OCI-M2 (cell line): ENCODE measurements around the gene GNGT2.

Source experiments
- DNase-seq: peaks from one replicate; lab custom pipeline; 2025; ENCODE audit not compliant: unreplicated experiment; lab: John Stamatoyannopoulos, UW

The GNGT2 gene

DNA sequence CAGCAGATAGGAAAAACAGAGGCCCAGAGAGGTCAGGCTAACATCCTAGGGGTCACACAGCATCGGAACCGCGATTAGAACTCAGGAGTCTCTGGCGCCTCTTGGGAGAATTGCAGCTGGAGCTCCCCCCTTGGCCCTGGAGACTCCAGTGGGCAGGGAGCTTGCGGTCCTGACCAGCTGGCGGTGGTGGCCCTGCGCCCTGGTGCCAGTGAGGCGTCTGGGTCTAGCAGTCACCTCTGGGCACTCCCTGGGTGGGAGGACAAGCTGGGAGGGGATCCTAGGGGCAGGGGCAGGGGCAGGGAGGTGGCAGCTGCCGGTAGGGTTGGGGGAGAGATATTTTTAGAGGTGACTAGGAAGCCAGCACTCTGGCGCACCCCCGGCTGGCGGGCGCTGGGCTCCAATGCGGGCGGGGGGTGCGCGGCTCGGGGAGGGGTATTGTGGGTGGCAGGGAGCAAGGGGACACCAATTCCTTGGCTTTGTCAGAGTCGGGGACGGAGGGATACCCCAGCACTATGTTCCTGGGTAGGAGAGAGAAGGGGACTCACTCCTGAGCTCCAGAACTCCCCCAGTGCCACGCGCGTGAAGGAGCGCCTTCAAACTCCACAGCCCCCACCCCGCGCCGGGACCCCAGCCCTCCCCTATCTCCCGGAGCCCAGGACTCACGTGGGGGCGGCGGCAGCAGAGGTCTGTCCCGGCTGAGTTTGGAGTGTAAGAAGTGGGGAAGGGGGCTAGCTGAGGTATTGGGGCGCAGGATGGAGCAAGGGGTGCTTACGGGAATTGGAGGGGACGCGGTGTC lies 19.6 kb upstream of the GNGT2 start:
- DNase-seq: no peak

- DNase-seq: no peak
Measured at GRCh38 chr17:49229076-49229804, 18.9 kb upstream of the GNGT2 start.

DNA sequence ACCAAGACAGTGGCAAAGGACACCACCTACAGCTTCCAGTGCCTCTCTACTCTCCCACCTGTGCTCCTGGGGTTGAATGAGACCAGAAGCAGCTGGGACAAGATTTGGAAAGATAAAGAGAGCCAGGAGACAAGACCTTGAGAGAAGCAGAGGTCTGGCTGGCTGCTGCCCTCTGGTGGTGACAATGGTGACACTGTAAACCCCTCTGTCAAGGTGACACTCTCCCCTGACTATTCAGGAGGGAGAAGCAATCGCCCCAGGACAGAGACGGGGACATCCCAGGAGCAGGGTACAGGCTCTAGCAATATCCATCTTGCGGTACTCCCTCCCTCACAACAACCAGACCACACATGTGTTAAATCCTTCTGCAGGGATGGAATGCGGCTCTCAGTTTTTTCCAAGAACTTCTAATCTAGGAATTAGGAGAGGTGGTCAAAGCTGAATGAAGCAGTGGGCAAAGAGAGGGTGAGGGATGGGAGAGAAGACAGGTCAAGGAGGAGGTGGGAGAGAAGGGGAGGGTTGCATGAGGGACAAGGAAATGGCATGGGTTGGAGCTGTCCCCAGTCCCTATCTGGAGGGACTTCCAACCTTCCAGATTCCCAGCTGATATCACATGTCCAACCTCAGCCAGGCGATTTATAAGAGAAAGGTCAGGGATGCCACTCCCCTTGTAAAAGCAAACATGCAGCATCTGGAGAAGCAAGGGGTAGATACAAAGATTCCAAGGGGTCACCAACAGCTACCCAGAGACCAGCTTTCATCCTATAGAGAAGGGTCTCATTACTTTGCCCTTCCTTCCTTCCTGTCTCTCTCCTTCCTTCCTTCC lies 17.3 kb upstream of the GNGT2 start:
- no peak for DNase-seq

DNA sequence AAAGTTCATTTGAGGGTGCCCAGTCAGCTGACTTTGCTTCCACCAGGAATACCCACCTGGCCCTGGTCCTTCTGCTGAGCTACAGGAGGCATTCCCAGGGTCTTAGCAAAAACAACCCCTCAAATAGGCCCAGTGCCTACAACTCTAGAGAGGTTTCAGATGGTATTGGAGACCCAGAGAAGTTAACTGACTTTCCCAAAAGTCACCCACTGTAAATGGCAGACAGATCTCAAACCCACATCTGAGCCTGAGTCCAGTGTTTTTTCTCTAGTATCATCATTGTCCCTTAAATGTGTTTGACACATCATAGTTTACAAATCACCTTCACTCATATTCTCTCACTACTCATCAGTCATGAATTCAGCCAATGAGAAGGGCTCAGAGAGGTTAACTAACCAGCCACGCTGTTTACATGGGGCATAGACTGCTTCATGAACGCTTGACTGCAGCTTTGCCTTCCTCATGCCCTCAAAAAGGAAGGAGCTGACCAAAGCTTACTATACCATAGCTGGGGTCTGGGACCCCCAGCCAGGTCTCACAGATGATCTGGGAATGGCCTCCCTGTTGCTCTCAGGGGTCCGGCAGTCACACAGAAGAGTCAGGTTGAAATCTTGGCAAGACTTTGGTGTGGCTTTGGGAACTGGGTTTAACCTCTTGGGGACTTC lies 16.5 kb upstream of the GNGT2 start:
- DNase-seq: no peak

- DNase-seq: no peak
Measured at GRCh38 chr17:49225554-49226236, 15.3 kb upstream of the GNGT2 start.

DNA sequence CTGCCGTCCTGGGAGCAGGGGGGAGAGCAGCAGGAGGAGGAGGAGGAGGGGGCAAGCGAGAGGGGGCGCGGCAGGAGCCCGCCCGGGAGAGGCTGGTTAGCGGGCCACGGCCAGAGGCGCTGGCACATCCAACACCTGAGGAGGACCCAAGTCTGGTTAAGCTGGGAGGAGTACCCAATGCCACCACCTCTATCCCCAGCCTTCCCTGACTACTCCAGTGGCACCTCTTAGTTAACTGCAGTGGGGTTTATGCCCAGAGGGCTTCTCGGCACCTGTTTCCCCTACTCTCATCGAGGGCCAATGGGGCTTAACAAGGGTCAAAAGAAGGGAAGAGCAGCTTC lies 14.6 kb upstream of the GNGT2 start:
- DNase-seq: no peak

DNA sequence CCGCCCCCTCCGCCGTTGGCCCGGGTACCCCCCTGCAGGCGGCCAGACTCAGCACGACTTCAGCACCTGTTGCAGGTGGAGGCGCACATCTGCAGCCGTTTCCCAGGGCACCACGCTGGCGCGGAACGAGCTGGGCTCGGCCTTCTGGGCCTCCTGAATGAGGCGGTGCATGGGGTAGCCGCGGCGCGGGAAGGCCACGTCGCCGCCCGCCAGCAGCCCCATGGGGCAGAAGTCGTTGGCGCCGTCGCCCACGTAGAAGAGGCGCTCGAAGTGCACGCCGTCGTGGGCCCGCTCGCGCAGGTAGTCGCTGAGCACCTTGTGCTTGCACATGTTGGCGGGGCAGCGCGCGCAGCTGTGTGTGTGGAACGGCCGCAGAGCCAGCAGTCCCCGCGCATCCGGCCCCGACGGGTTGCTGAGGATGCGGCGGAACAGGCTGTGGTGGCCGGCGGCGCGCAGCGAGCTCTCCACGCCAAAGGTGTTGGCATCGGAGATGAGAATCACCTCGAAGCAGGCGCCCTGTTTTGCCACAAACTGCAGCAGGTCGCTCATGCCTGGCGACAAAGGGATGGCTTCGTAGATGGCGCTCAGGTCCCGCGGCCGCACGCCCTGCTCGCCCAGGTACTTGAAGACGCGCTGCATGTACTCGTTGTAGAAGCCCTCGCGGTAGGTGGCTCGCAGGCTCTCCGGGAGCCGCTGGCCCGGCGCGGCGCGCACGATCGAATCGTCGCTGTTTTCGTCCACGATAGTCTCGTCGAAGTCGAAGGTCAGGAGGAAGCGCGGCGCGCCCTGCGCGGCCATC lies 14.0 kb upstream of the GNGT2 start:
- DNase-seq: no peak

- DNase-seq: no peak
Measured at GRCh38 chr17:49223517-49224197, 13.3 kb upstream of the GNGT2 start.

GRCh38 chr17:49223168-49223516 lies 12.8 kb upstream of the GNGT2 start:
- DNase-seq: no peak

DNA sequence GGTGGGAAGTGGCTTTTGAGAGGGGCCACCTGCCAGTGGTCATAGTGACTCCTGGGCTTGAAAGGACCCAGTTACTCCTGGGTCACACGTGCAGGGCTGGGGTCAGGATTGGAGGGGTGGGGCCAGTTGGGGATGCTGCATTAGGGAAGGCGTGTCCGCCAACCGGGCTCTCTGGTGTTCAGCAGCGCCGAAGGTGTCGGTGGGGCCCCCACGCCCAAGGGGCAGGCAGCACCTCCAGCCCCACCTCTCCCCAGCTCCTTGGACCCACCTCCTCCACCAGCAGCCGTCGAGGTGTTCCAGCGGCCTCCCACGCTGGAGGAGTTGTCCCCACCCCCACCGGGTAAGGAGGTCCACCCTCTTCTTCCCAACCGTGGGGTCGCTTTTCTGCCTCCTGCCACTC lies 9.6 kb upstream of the GNGT2 start:
- no peak for DNase-seq

- no peak for DNase-seq
Measured at GRCh38 chr17:49218941-49219913, 8.9 kb upstream of the GNGT2 start.

GRCh38 chr17:49217651-49218413 lies 7.5 kb upstream of the GNGT2 start:
- DNase-seq: no peak

DNA sequence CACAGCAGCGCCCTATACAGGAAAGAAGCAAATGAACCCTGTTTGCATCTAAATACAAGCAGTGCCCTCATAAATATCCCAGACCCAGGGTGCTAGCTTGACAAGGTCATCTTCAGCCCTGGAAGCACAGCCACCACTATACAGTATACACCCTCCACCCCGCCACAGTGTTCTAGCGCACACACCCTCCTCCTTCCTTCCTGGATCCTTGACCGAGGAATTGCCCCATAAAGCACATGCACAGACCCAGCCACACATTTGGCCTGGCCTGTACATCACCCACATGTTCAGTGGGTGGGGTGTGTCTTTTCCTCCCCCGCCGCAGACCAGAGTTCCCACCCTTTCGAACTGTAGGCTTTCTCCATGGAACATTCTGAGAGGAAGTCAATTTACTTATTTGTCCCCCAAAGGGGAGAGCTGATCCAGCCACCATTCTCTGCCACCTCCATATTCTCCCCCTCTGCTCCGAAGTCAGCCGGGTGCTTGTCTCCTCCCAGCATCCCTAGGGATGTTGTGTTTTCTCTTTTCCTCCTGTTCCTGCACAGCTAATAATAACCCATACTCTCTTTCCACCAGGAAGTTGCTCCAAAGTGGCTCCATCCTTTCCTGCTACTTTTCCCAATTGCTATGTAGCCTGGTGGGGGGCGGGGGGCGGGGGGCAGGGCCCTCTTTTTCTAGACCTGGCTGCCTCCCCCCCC lies 6.7 kb upstream of the GNGT2 start:
- DNase-seq: no peak

- no peak for DNase-seq
Measured at GRCh38 chr17:49216482-49216881, 6.1 kb upstream of the GNGT2 start.

- no peak for DNase-seq
Measured at GRCh38 chr17:49214676-49215360, 4.4 kb upstream of the GNGT2 start.

DNA sequence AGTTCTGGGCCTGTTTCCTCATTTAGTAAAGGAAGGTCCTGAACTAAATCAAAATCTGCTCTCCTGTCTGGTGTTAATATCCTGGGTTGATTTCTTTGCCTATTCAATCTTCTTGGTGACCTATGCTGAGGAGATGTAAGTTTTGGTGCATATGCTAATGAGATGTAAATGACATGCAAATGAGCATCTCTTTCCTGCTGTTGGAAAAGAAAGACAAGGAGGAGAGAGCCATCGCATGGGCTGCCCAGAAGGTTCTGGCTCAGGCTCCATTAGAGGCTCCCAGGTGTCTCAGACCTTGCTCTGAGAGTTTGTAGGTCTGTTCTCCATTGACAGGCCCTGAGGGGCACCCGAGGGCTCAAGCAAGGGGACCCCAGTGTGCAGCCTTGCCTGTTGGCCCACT lies 3.5 kb upstream of the GNGT2 start:
- DNase-seq: no peak
